ENCODE data around the gene CLCN6. TPM values are rescaled to one million over a fixed set of nuclear protein-coding genes. Genes with fewer than 3 reads are reported as not detected.

Gene CLCN6
- total and polyA plus RNA-seq, 2 donors (not counting 1 experiment from before 2014, with no cell fraction given), result 15.3 to 19.3 TPM

GRCh38 chr1:11887666-11888007 lies 81.6 kb downstream of the CLCN6 start:
- Histone ChIP-seq H2AFZ (ENCODE audit: low read length) (no peak overlapping the region), H3K27me3 (ENCODE audit: control insufficient read depth, insufficient read depth, low read length) (peaks cover 1% of the 10 kb centered on the region), H3K4me1 (ENCODE audit: control insufficient read depth, extremely low read depth, insufficient read depth, low read length) (no peaks in the 10 kb centered on the region), H3K4me3 (replicated peaks in 1 of 4; ENCODE audit: control extremely low read depth in 1 of 4, insufficient read depth in 1 of 4, low read depth in 3 of 4, low read length in 4 of 4) (no peak overlapping the region), H3K36me3 (ENCODE audit: control insufficient read depth, insufficient read depth, low read length) (no peaks in the 10 kb centered on the region), H3K4me2 (ENCODE audit: extremely low read depth, insufficient read depth, low read length) (no peak overlapping the region), H4K20me1 (ENCODE audit: control insufficient read depth, extremely low read depth, insufficient read depth, low read length) (no peaks in the 10 kb centered on the region), H3K9ac (ENCODE audit: insufficient read depth, low read length) (no peak overlapping the region), H3K79me2 (ENCODE audit: control insufficient read depth, insufficient read depth, low read length) (no peaks in the 10 kb centered on the region), H3K9me3 (ENCODE audit: control insufficient read depth, insufficient read depth, low read depth, low read length) (no peaks in the 10 kb centered on the region), H3K27ac (ENCODE audit: insufficient read depth, low read length) (no peak overlapping the region)
- no peak for TF ChIP-seq CTCF (conservative IDR thresholded peaks at IDR 0.05 in 1 of 2, IDR thresholded peaks at IDR 0.05 in 1 of 2; ENCODE audit: low read depth in 1 of 2, low read length in 2 of 2)
- no peak for TF ChIP-seq EZH2 (IDR thresholded peaks at IDR 0.05; ENCODE audit: low read length, missing control alignments)
- DNase-seq (ENCODE audit: low read depth in 2 of 2), result no peak

- TF ChIP-seq EZH2 (IDR thresholded peaks at IDR 0.05; ENCODE audit: low read length, missing control alignments) (no peak), CTCF (conservative IDR thresholded peaks at IDR 0.05 in 1 of 2, IDR thresholded peaks at IDR 0.05 in 1 of 2; ENCODE audit: low read depth in 1 of 2, low read length in 2 of 2) (no peak)
- Histone ChIP-seq H3K27ac (ENCODE audit: insufficient read depth, low read length) (no peak overlapping the region), H3K4me1 (ENCODE audit: control insufficient read depth, extremely low read depth, insufficient read depth, low read length) (no peaks in the 10 kb centered on the region), H3K4me2 (ENCODE audit: extremely low read depth, insufficient read depth, low read length) (no peak overlapping the region), H2AFZ (ENCODE audit: low read length) (no peak overlapping the region), H3K27me3 (ENCODE audit: control insufficient read depth, insufficient read depth, low read length) (peaks cover 4% of the 10 kb centered on the region), H3K36me3 (ENCODE audit: control insufficient read depth, insufficient read depth, low read length) (no peaks in the 10 kb centered on the region), H3K9me3 (ENCODE audit: control insufficient read depth, insufficient read depth, low read depth, low read length) (no peaks in the 10 kb centered on the region), H3K79me2 (ENCODE audit: control insufficient read depth, insufficient read depth, low read length) (no peaks in the 10 kb centered on the region), H4K20me1 (ENCODE audit: control insufficient read depth, extremely low read depth, insufficient read depth, low read length) (no peaks in the 10 kb centered on the region), H3K9ac (ENCODE audit: insufficient read depth, low read length) (no peak overlapping the region), H3K4me3 (replicated peaks in 1 of 4; ENCODE audit: control extremely low read depth in 1 of 4, insufficient read depth in 1 of 4, low read depth in 3 of 4, low read length in 4 of 4) (no peak overlapping the region)
- no peak for DNase-seq (ENCODE audit: low read depth in 2 of 2)
Observed at GRCh38 chr1:11888206-11888876, 82.3 kb downstream of the CLCN6 start.

GRCh38 chr1:11888877-11889208 lies 82.9 kb downstream of the CLCN6 start:
- H2AFZ ChIP-seq (ENCODE audit: low read length), result no peak overlapping the region

More at GRCh38 chr1:11888877-11889208, 82.9 kb downstream of the CLCN6 start:
- no peak for DNase-seq (ENCODE audit: low read depth in 2 of 2)
- no peak overlapping the region for H3K4me2 ChIP-seq (ENCODE audit: extremely low read depth, insufficient read depth, low read length)
- TF ChIP-seq EZH2 (IDR thresholded peaks at IDR 0.05; ENCODE audit: low read length, missing control alignments) (no peak), CTCF (conservative IDR thresholded peaks at IDR 0.05 in 1 of 2, IDR thresholded peaks at IDR 0.05 in 1 of 2; ENCODE audit: low read depth in 1 of 2, low read length in 2 of 2) (no peak)
- no peak overlapping the region for H3K4me3 ChIP-seq (replicated peaks in 1 of 4; ENCODE audit: control extremely low read depth in 1 of 4, insufficient read depth in 1 of 4, low read depth in 3 of 4, low read length in 4 of 4)
- no peaks in the 10 kb centered on the region for H3K4me1 ChIP-seq (ENCODE audit: control insufficient read depth, extremely low read depth, insufficient read depth, low read length)
- no peaks in the 10 kb centered on the region for H3K79me2 ChIP-seq (ENCODE audit: control insufficient read depth, insufficient read depth, low read length)
- peaks cover 5% of the 10 kb centered on the region for H3K27me3 ChIP-seq (ENCODE audit: control insufficient read depth, insufficient read depth, low read length)
- H3K36me3 ChIP-seq (ENCODE audit: control insufficient read depth, insufficient read depth, low read length), result no peaks in the 10 kb centered on the region
- H3K27ac ChIP-seq (ENCODE audit: insufficient read depth, low read length), result no peak overlapping the region
- no peaks in the 10 kb centered on the region for H3K9me3 ChIP-seq (ENCODE audit: control insufficient read depth, insufficient read depth, low read depth, low read length)
- H4K20me1 ChIP-seq (ENCODE audit: control insufficient read depth, extremely low read depth, insufficient read depth, low read length), result no peaks in the 10 kb centered on the region
- H3K9ac ChIP-seq (ENCODE audit: insufficient read depth, low read length), result no peak overlapping the region

Data from fibroblast of lung (primary cell).